ENCODE data around the gene STK10.
A peak's percentile ranks its signal among the peaks of the same experiment; 100 is the strongest.
"Not testable (repeated sequence)": the region's sequence is repeated elsewhere in the genome, so short reads cannot be mapped to it uniquely, and the experiment has no call there.

Gene STK10

GRCh38 chr5:172211676-172212075 lies 23.7 kb upstream of the STK10 start:
- Histone ChIP-seq H3K9ac (ENCODE audit: low read depth, low read length) (no peak overlapping the region), H3K4me3 (ENCODE audit: low read depth, low read length) (no peak overlapping the region), H3K27ac (ENCODE audit: low read depth, low read length) (no peak overlapping the region), H3K27me3 (ENCODE audit: control insufficient read depth, insufficient read depth, low read length) (no peaks in the 10 kb centered on the region), H3K36me3 (ENCODE audit: control insufficient read depth, insufficient read depth, low read length) (peaks cover 42% of the 10 kb centered on the region), H3K9me3 (ENCODE audit: control insufficient read depth, insufficient read depth, low read length) (no peaks in the 10 kb centered on the region), H3K4me1 (ENCODE audit: control insufficient read depth, insufficient read depth, low read length) (no peaks in the 10 kb centered on the region)

- Histone ChIP-seq H3K27me3 (ENCODE audit: control insufficient read depth, insufficient read depth, low read length) (no peaks in the 10 kb centered on the region), H3K4me1 (ENCODE audit: control insufficient read depth, insufficient read depth, low read length) (no peaks in the 10 kb centered on the region), H3K9me3 (ENCODE audit: control insufficient read depth, insufficient read depth, low read length) (no peaks in the 10 kb centered on the region), H3K4me3 (ENCODE audit: low read depth, low read length) (no peak overlapping the region), H3K9ac (ENCODE audit: low read depth, low read length) (no peak overlapping the region), H3K36me3 (ENCODE audit: control insufficient read depth, insufficient read depth, low read length) (peaks cover 42% of the 10 kb centered on the region), H3K27ac (ENCODE audit: low read depth, low read length) (no peak overlapping the region)
These were observed 21.7 kb upstream of the STK10 start for GRCh38 chr5:172209714-172210113.

GRCh38 chr5:172207511-172207910 lies 19.5 kb upstream of the STK10 start:
- H3K4me1 ChIP-seq (ENCODE audit: control insufficient read depth, insufficient read depth, low read length), result no peaks in the 10 kb centered on the region
- H3K27ac ChIP-seq (ENCODE audit: low read depth, low read length), result no peak overlapping the region
- no peaks in the 10 kb centered on the region for H3K9me3 ChIP-seq (ENCODE audit: control insufficient read depth, insufficient read depth, low read length)
- H3K4me3 ChIP-seq (ENCODE audit: low read depth, low read length), result no peak overlapping the region
- H3K27me3 ChIP-seq (ENCODE audit: control insufficient read depth, insufficient read depth, low read length), result no peaks in the 10 kb centered on the region
- no peak overlapping the region for H3K9ac ChIP-seq (ENCODE audit: low read depth, low read length)
- H3K36me3 ChIP-seq (ENCODE audit: control insufficient read depth, insufficient read depth, low read length), result peaks cover 36% of the 10 kb centered on the region

GRCh38 chr5:172205984-172206383 lies 18.0 kb upstream of the STK10 start:
- peaks cover 22% of the 10 kb centered on the region for H3K36me3 ChIP-seq (ENCODE audit: control insufficient read depth, insufficient read depth, low read length)
- H3K27me3 ChIP-seq (ENCODE audit: control insufficient read depth, insufficient read depth, low read length); H3K4me3 ChIP-seq (ENCODE audit: low read depth, low read length); H3K4me1 ChIP-seq (ENCODE audit: control insufficient read depth, insufficient read depth, low read length); H3K9me3 ChIP-seq (ENCODE audit: control insufficient read depth, insufficient read depth, low read length); H3K9ac ChIP-seq (ENCODE audit: low read depth, low read length); H3K27ac ChIP-seq (ENCODE audit: low read depth, low read length): not testable (repeated sequence)

GRCh38 chr5:172200476-172200875 lies 12.5 kb upstream of the STK10 start:
- no peaks in the 10 kb centered on the region for H3K4me1 ChIP-seq (ENCODE audit: control insufficient read depth, insufficient read depth, low read length)
- H3K27me3 ChIP-seq (ENCODE audit: control insufficient read depth, insufficient read depth, low read length), result no peaks in the 10 kb centered on the region
- no peaks in the 10 kb centered on the region for H3K9me3 ChIP-seq (ENCODE audit: control insufficient read depth, insufficient read depth, low read length)
- no peak overlapping the region for H3K27ac ChIP-seq (ENCODE audit: low read depth, low read length)
- H3K36me3 ChIP-seq (ENCODE audit: control insufficient read depth, insufficient read depth, low read length), result no peaks in the 10 kb centered on the region
- H3K9ac ChIP-seq (ENCODE audit: low read depth, low read length), result no peak overlapping the region
- no peak overlapping the region for H3K4me3 ChIP-seq (ENCODE audit: low read depth, low read length)

GRCh38 chr5:172199446-172199845 lies 11.4 kb upstream of the STK10 start:
- no peaks in the 10 kb centered on the region for H3K4me1 ChIP-seq (ENCODE audit: control insufficient read depth, insufficient read depth, low read length)
- no peak overlapping the region for H3K27ac ChIP-seq (ENCODE audit: low read depth, low read length)
- no peaks in the 10 kb centered on the region for H3K9me3 ChIP-seq (ENCODE audit: control insufficient read depth, insufficient read depth, low read length)
- no peaks in the 10 kb centered on the region for H3K36me3 ChIP-seq (ENCODE audit: control insufficient read depth, insufficient read depth, low read length)
- no peaks in the 10 kb centered on the region for H3K27me3 ChIP-seq (ENCODE audit: control insufficient read depth, insufficient read depth, low read length)
- no peak overlapping the region for H3K9ac ChIP-seq (ENCODE audit: low read depth, low read length)
- no peak overlapping the region for H3K4me3 ChIP-seq (ENCODE audit: low read depth, low read length)

- H3K27ac ChIP-seq (ENCODE audit: low read depth, low read length); H3K36me3 ChIP-seq (ENCODE audit: control insufficient read depth, insufficient read depth, low read length); H3K4me1 ChIP-seq (ENCODE audit: control insufficient read depth, insufficient read depth, low read length): not testable (repeated sequence)
These were observed 9.8 kb upstream of the STK10 start for GRCh38 chr5:172197775-172198174.

GRCh38 chr5:172194985-172195774 lies 7.2 kb upstream of the STK10 start:
- H3K4me1 ChIP-seq (ENCODE audit: control insufficient read depth, insufficient read depth, low read length), result no peaks in the 10 kb centered on the region
- no peaks in the 10 kb centered on the region for H3K9me3 ChIP-seq (ENCODE audit: control insufficient read depth, insufficient read depth, low read length)
- H3K27ac ChIP-seq (ENCODE audit: low read depth, low read length), result no peak overlapping the region
- H3K4me3 ChIP-seq (ENCODE audit: low read depth, low read length), result no peak overlapping the region
- H3K27me3 ChIP-seq (ENCODE audit: control insufficient read depth, insufficient read depth, low read length), result peaks cover under 1% of the 10 kb centered on the region; the same call in 1 of the 2 replicates
- no peak overlapping the region for H3K9ac ChIP-seq (ENCODE audit: low read depth, low read length)
- no peaks in the 10 kb centered on the region for H3K36me3 ChIP-seq (ENCODE audit: control insufficient read depth, insufficient read depth, low read length)

More at GRCh38 chr5:172197775-172198174, 9.8 kb upstream of the STK10 start:
- not testable (repeated sequence) for H3K9ac ChIP-seq (ENCODE audit: low read depth, low read length); H3K9me3 ChIP-seq (ENCODE audit: control insufficient read depth, insufficient read depth, low read length); H3K27me3 ChIP-seq (ENCODE audit: control insufficient read depth, insufficient read depth, low read length); H3K4me3 ChIP-seq (ENCODE audit: low read depth, low read length)

GRCh38 chr5:172193872-172194271 lies 5.8 kb upstream of the STK10 start, which contains the start of gene EFCAB9:
Gene EFCAB9 (plus strand): TSS chr5:172194172. CDS start chr5:172194173, 1 bp downstream.
- Histone ChIP-seq H3K4me3 (ENCODE audit: low read depth, low read length) (no peak within 1 kb of the TSS), H3K36me3 (ENCODE audit: control insufficient read depth, insufficient read depth, low read length) (no peaks in the 10 kb centered on the region), H3K9me3 (ENCODE audit: control insufficient read depth, insufficient read depth, low read length) (no peaks in the 10 kb centered on the region), H3K27me3 (ENCODE audit: control insufficient read depth, insufficient read depth, low read length) (peaks cover 4% of the 10 kb centered on the region; the same call in 1 of the 2 replicates), H3K27ac (ENCODE audit: low read depth, low read length) (no peak within 1 kb of the TSS), H3K9ac (ENCODE audit: low read depth, low read length) (no peak within 1 kb of the TSS), H3K4me1 (ENCODE audit: control insufficient read depth, insufficient read depth, low read length) (peaks cover 8% of the 10 kb centered on the region; the same call in 1 of the 2 replicates)

- H3K9me3 ChIP-seq (ENCODE audit: control insufficient read depth, insufficient read depth, low read length), result no peaks in the 10 kb centered on the region
- H3K36me3 ChIP-seq (ENCODE audit: control insufficient read depth, insufficient read depth, low read length), result no peaks in the 10 kb centered on the region
- peaks cover 15% of the 10 kb centered on the region for H3K4me1 ChIP-seq (ENCODE audit: control insufficient read depth, insufficient read depth, low read length)
- H3K27ac ChIP-seq (ENCODE audit: low read depth, low read length), result peak overlapping the region; percentile 82
- H3K27me3 ChIP-seq (ENCODE audit: control insufficient read depth, insufficient read depth, low read length), result peaks cover 4% of the 10 kb centered on the region; the same call in 1 of the 2 replicates
- no peak overlapping the region for H3K9ac ChIP-seq (ENCODE audit: low read depth, low read length)
- peak overlapping the region; percentile 94 for H3K4me3 ChIP-seq (ENCODE audit: low read depth, low read length)
These were observed 1.8 kb upstream of the STK10 start for GRCh38 chr5:172189693-172190296.

Data from HUES48 (cell line).